Coronary artery (tissue), 2 donors: ENCODE measurements around the gene MCIDAS.

Experiments
- DNase-seq: peaks from one replicate; pipeline ENCODE4 v3.0.0-alpha.2; 2017; ENCODE audit warnings: low spot score
- H3K27ac ChIP-seq, 2 donors: fragments of 200-600 bp; sonication (generic); one replicate each; pipeline ENCODE4 v1.5.1; 2016 to 2019
- H3K4me3 ChIP-seq: fragments of 200-600 bp; sonication (generic); 2 replicates; pipeline ENCODE4 v1.5.1; 2016; ENCODE audit warnings: mild to moderate bottlenecking, moderate library complexity
- CTCF ChIP-seq: fragments of 200-600 bp; sonication (generic); IDR thresholded peaks from one replicate; pipeline ENCODE4 v1.5.1; 2019; ENCODE audit warnings: antibody characterized with exemption

Gene MCIDAS

DNA sequence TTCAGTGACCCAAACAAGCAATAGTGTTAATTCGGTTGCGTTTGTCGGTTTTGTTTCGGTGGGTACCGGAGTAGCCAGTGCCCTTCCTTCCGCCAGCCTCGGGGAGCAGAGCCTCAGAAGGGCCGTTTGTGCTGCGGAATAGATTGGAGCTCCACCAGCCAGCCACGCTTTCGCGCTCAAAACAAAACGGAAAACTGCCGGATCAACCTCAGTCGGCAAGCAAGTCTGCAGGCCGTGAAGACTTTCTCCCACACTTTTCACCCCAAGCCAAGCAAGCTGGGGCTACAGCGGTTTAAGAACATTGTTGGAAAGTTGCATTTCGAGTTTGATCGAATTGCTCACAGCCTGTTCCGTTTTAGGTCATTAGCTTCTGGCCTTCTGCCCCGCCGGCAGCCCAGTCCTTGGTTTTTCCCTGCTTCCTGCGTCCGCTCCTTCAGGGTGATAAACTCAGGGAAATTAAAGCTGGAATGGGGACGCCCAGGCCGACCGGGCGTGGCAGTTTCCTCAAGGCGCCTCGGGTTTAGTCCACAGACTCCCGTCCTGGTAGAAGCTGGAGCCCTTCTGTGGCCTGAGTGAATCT is 7.1 kb upstream of the MCIDAS start:
- TF ChIP-seq CTCF: no peak
- Histone ChIP-seq H3K4me3 (peak overlapping the region; percentile 75), H3K27ac (no peak overlapping the region)
- DNase-seq: no peak

DNA sequence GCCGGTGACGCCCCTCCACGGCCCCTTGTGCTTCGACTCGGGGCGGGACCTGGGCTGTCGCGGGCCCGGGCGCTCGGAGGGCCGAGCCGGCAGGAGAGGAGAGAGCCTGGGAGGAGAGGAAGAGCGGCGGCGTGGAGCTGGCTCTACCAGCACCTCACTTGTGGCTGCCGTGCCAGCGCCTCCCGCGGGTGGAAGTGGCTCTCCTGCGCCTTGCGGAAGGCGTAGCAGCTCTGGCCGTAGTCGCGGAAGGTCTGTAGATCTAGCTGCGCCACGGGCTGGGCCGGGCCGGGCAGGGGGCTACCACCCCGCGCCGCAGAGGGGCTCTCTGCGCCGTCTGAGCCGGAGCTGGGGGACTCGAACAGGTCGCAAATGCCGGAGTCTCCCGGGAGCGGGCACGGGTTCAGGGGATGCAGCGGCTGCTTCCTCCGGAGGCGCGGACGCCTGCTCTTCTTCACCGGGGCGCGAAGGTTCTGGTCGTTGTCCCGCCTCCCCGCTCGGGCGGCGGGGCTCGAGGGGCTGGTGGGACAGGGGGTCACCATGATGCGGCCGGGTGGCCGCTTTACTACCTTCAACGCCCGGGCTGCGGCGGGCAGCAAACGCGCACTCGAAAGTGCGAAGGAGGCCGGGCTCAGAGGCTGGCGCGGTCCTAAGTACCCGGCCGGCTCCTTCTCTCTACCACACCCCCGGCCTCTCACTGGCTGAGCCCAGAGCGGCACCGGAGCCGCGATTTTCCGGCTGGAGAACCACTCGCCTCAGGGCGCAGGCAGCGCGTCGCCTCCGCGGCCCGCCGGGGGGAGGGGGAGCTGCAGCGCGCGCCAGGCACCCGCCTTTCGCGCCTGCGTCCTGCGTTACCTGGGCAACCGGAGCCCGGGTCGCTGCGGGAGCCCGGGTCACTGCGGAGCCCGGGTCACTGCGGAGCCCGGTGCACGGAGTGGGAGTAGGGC is 6.1 kb upstream of the MCIDAS start, which contains the start of gene CCNO:
CCNO (minus strand) TSS at position 624 of the 944 bp plus-strand sequence; CDS start at position 539, 85 bp downstream.
- Histone ChIP-seq H3K27ac (peak within 1 kb of the TSS in 1 of 2 donors; percentile 58), H3K4me3 (peak within 1 kb of the TSS; percentile 75)
- no peak for TF ChIP-seq CTCF
- DNase-seq: peak; percentile 79

DNA sequence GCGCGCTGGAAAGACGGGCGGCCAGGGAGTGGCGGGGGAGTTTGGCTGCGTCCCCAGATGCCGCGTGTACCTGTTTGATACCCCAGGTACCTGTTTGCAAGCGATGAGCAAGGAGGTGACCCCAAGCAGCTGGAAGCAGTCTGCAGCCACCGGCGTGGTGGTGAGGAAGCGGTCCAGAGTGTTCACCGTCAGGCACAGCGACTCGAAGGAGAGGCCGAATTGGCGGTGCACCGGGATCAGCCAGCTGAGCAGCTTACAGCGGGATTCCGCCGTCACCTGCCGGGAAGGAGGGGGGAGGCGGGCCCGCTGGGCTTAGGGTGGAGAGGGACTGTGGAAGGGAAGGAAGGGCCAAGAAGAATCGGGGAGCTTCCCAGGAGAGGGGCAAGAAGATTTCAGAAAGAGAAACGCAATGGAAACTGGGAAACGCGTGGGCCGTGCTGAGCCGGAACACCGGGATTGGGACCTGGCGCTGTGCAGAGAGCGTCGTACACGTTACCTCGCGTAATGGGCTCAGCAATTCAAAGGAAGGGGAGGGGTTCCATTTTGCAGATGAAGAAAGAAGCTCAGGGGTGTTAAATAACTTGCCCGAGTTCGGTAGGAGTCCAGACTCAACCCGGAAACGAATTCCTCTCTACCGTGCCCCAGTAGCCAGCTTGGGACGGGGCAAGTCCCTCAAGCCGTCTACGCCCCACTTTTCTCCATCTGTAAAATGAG is 5.3 kb upstream of the MCIDAS start:
- no peak for DNase-seq
- H3K27ac ChIP-seq: peak overlapping the region in 1 of 2 donors; percentile 58
- TF ChIP-seq CTCF: no peak

DNA sequence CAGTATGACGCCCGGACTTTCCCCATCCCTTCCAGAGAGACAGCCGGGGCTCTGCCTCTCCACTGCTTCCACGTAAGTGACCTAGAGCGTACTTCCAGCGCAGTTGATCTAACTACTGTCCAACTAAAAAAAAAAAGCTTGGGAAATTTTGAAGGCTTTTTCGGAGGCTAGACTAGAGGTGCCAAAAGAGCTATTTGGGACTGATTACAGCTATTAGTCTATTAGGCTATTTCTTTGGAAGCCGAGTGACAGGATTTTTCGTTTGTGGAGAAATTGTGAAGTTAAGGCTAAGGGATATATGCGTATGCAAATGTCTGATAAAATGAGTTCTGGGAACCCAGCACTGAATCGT is 4.8 kb upstream of the MCIDAS start:
- Histone ChIP-seq H3K4me3 (peak overlapping the region; percentile 75), H3K27ac (no peak overlapping the region)
- TF ChIP-seq CTCF: no peak
- DNase-seq: no peak

More for the DNA sequence above, 5.3 kb upstream of the MCIDAS start:
- peak overlapping the region; percentile 75 for H3K4me3 ChIP-seq

DNA sequence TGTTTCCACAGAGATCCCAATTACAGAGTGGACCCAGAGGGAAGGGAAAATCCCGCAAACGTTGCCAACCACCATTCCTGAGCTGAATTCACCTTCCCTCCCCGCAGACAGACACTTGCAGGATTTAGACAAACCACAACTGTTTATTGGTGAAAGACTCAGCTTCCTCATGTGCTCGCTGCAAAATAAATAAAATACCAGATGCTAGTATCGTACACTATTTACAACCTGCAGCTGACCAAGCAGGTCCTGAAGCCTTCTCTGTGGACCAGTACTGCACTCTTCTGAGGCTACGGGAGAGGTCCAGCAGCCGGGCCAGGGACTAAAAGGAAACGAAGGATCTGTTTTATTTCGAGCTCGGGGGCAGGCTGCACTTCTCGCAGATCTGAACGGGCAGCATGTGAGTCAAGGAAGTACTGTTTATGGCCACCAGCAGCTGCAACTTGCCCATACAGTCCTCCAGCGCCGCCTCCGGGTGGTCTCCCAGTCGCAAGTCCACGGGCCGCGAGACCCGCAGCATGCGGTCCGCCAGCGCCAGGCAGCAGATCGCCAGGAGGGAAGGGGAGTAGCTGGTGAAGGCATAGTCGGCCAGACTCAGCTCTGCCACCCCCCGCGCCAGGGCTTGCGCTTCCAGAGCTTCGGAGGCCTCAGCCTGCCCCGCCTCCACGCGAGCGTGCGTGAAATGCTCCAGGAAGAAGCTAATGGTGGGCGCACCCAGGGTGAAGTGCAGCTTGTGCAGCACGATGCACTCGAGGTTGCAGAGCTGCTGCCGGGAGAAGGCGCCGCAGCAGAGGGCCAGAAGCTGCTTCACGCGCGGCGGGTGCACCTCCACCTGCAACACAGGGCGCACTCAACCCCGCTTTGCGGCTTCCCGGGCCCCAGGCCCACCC is 4.2 kb upstream of the MCIDAS start:
- H3K27ac ChIP-seq: no peak overlapping the region
- no peak for DNase-seq
- TF ChIP-seq CTCF: no peak
- peak overlapping the region; percentile 75 for H3K4me3 ChIP-seq

DNA sequence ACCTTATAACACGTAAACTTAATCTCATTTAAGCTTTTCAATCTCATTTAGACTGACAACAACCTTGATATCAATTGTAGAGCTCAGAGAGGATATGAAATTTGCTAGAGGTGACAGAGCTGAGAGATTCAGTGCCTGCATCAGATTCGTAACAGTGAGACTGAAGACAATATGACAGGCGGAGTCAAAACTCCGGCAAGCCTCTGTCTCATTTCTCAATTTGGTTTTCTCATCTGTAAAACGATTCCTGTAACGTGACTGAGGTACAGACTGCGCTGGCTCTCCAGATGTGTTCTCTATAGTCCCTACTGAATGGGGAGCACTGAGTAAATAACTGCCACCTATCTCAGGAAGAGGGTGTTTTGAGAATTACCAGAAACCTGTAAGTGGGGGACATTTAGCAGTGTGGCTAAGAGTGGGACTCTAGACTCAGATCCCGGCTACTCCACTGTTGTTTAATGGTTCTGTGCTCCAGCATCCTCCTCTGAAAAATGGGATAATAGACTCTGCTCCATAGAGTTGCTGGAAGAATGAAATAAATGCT is 3.0 kb upstream of the MCIDAS start:
- no peak overlapping the region for H3K4me3 ChIP-seq
- no peak for DNase-seq
- H3K27ac ChIP-seq: no peak overlapping the region
- TF ChIP-seq CTCF: no peak
